Osteoblast (primary cell): Measurements from ENCODE around the gene TSSC4. TPM values are rescaled to one million over a fixed set of nuclear protein-coding genes. Genes with fewer than 3 reads are reported as not detected.

ENCODE experiments used
- DNase-seq: peaks from one replicate; pipeline ENCODE4 v3.0.0; 2011; ENCODE audit warnings: low spot score, mixed read lengths; ENCODE audit not compliant: insufficient read length; ENCODE audit errors: missing footprints
- H2AFZ ChIP-seq: 2 replicates; pipeline ENCODE4 v1.6.0; 2011; ENCODE audit warnings: mild to moderate bottlenecking, low read length
- H3K27ac ChIP-seq: 2 replicates; pipeline ENCODE4 v1.5.1; 2011; ENCODE audit warnings: mild to moderate bottlenecking, low read depth, low read length, moderate library complexity
- H3K27me3 ChIP-seq: 2 replicates; pipeline ENCODE4 v1.6.0; 2012; ENCODE audit warnings: mild to moderate bottlenecking, control low read depth, inconsistent platforms, low read length, moderate library complexity; ENCODE audit not compliant: insufficient read depth
- H3K36me3 ChIP-seq: 2 replicates; pipeline ENCODE4 v1.5.1; 2011; ENCODE audit warnings: mild to moderate bottlenecking, low read length, control low read depth, moderate library complexity; ENCODE audit not compliant: insufficient read depth
- H3K4me1 ChIP-seq: 2 replicates; pipeline ENCODE4 v1.5.1; 2011; ENCODE audit warnings: mild to moderate bottlenecking, low read length, control low read depth, moderate library complexity; ENCODE audit not compliant: insufficient read depth
- H3K4me2 ChIP-seq: 2 replicates; pipeline ENCODE4 v1.6.0; 2011; ENCODE audit warnings: mild to moderate bottlenecking, low read length; ENCODE audit not compliant: insufficient read depth
- H3K4me3 ChIP-seq: fragments of 200-600 bp; sonication (generic); 3 replicates; pipeline ENCODE4 v1.5.1; 2012; ENCODE audit warnings: mild to moderate bottlenecking, low read length, inconsistent platforms; ENCODE audit not compliant: insufficient read depth
- H3K79me2 ChIP-seq: 2 replicates; pipeline ENCODE4 v1.6.0; 2012; ENCODE audit warnings: mild to moderate bottlenecking, low read length, control low read depth, inconsistent platforms; ENCODE audit not compliant: insufficient read depth
- H3K9me3 ChIP-seq: 2 replicates; pipeline ENCODE4 v1.5.1; 2011; ENCODE audit warnings: low read depth, low read length, control low read depth
- H4K20me1 ChIP-seq: 2 replicates; pipeline ENCODE4 v1.6.0; 2012; ENCODE audit warnings: mild to moderate bottlenecking, low read length, control low read depth; ENCODE audit not compliant: insufficient read depth
- total RNA-seq: library from RNA; depleted of rRNA; stranded (reverse); fragments of >200 nt; gene quantifications from 2 replicates; pipeline ENCODE4 v1.2.3, GENCODE V29; 2012
- TF ChIP-seq, protein P1 (sequence below): IDR thresholded peaks from 2 replicates; pipeline ENCODE4 v1.5.1; 2011; ENCODE audit warnings: mild to moderate bottlenecking, low read depth, low read length, moderate library complexity; ENCODE audit errors: extremely low read depth

Gene TSSC4
- total RNA-seq, 1 donor, result 46.7 TPM

GRCh38 chr11:2366733-2367132 lies 33.8 kb upstream of the TSSC4 start:
- H3K4me2 ChIP-seq, result no peak overlapping the region
- no peaks in the 10 kb centered on the region for H4K20me1 ChIP-seq
- TF ChIP-seq, protein P1, sequence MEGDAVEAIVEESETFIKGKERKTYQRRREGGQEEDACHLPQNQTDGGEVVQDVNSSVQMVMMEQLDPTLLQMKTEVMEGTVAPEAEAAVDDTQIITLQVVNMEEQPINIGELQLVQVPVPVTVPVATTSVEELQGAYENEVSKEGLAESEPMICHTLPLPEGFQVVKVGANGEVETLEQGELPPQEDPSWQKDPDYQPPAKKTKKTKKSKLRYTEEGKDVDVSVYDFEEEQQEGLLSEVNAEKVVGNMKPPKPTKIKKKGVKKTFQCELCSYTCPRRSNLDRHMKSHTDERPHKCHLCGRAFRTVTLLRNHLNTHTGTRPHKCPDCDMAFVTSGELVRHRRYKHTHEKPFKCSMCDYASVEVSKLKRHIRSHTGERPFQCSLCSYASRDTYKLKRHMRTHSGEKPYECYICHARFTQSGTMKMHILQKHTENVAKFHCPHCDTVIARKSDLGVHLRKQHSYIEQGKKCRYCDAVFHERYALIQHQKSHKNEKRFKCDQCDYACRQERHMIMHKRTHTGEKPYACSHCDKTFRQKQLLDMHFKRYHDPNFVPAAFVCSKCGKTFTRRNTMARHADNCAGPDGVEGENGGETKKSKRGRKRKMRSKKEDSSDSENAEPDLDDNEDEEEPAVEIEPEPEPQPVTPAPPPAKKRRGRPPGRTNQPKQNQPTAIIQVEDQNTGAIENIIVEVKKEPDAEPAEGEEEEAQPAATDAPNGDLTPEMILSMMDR, result no peak
- no peak overlapping the region for H3K4me3 ChIP-seq
- H3K27ac ChIP-seq, result no peak overlapping the region
- H3K9me3 ChIP-seq, result no peaks in the 10 kb centered on the region
- H2AFZ ChIP-seq, result no peak overlapping the region
- no peaks in the 10 kb centered on the region for H3K79me2 ChIP-seq
- no peaks in the 10 kb centered on the region for H3K4me1 ChIP-seq
- H3K36me3 ChIP-seq, result no peaks in the 10 kb centered on the region
- DNase-seq, result peak; percentile 80
- no peaks in the 10 kb centered on the region for H3K27me3 ChIP-seq

- Histone ChIP-seq H3K4me1 (no peaks in the 10 kb centered on the region), H3K27ac (no peak overlapping the region), H3K36me3 (no peaks in the 10 kb centered on the region), H3K4me2 (no peak overlapping the region), H3K79me2 (no peaks in the 10 kb centered on the region), H2AFZ (no peak overlapping the region), H3K9me3 (no peaks in the 10 kb centered on the region), H3K27me3 (no peaks in the 10 kb centered on the region), H3K4me3 (no peak overlapping the region), H4K20me1 (no peaks in the 10 kb centered on the region)
- peak; percentile 72 for DNase-seq
- TF ChIP-seq, protein P1, result no peak
Observed at GRCh38 chr11:2367266-2368160, 33.0 kb upstream of the TSSC4 start.

GRCh38 chr11:2368178-2368850 lies 32.2 kb upstream of the TSSC4 start:
- TF ChIP-seq, protein P1, result no peak
- Histone ChIP-seq H3K27me3 (no peaks in the 10 kb centered on the region), H3K79me2 (no peaks in the 10 kb centered on the region), H3K36me3 (no peaks in the 10 kb centered on the region), H2AFZ (no peak overlapping the region), H3K4me1 (no peaks in the 10 kb centered on the region), H3K27ac (no peak overlapping the region), H4K20me1 (no peaks in the 10 kb centered on the region), H3K4me3 (no peak overlapping the region), H3K9me3 (no peaks in the 10 kb centered on the region), H3K4me2 (no peak overlapping the region)
- peak; percentile 66 for DNase-seq

- no peak overlapping the region for H3K4me2 ChIP-seq
- no peak for DNase-seq
- no peaks in the 10 kb centered on the region for H4K20me1 ChIP-seq
- H3K9me3 ChIP-seq, result no peaks in the 10 kb centered on the region
- no peak overlapping the region for H2AFZ ChIP-seq
- H3K36me3 ChIP-seq, result no peaks in the 10 kb centered on the region
- no peak overlapping the region for H3K27ac ChIP-seq
- no peak overlapping the region for H3K4me3 ChIP-seq
- TF ChIP-seq, protein P1, result no peak
- no peaks in the 10 kb centered on the region for H3K79me2 ChIP-seq
- H3K4me1 ChIP-seq, result no peaks in the 10 kb centered on the region
- H3K27me3 ChIP-seq, result no peaks in the 10 kb centered on the region
Observed at GRCh38 chr11:2368851-2369180, 31.7 kb upstream of the TSSC4 start.
